ENCODE measurements around the gene ARMH4. TPM values are rescaled to one million over a fixed set of nuclear protein-coding genes. Genes with fewer than 3 reads are reported as not detected.
A peak's percentile ranks its signal among the peaks of the same experiment; 100 is the strongest.

Gene ARMH4
- polyA plus RNA-seq, 2 donors: 0.22 to 0.54 TPM

- H3K9me3 ChIP-seq (ENCODE audit: control insufficient read depth in 2 of 2, insufficient read depth in 1 of 2, low read depth in 1 of 2, low read length in 1 of 2): no peaks in the 10 kb centered on the region
- no peak overlapping the region for H3K27ac ChIP-seq (ENCODE audit: low read depth in 2 of 2, low read length in 1 of 2)
- no peaks in the 10 kb centered on the region for H3K4me1 ChIP-seq (ENCODE audit: control insufficient read depth in 2 of 2, insufficient read depth in 2 of 2, low read length in 1 of 2)
- 64 to 71% methylated on average over 2 of the region's 2 CpGs for WGBS, 2 donors
- H3K4me3 ChIP-seq (ENCODE audit: low read depth in 1 of 2, low read length in 2 of 2): no peak overlapping the region
- no peaks in the 10 kb centered on the region for H3K36me3 ChIP-seq (ENCODE audit: control insufficient read depth in 2 of 2, insufficient read depth in 2 of 2, low read length in 1 of 2)
- peaks cover 0 to 3% of the 10 kb centered on the region in 2 donors for H3K27me3 ChIP-seq (ENCODE audit: control insufficient read depth in 1 of 2, insufficient read depth in 2 of 2, low read length in 2 of 2)
Measured at GRCh38 chr14:58189176-58189575, 37.2 kb upstream of the ARMH4 start.

DNA sequence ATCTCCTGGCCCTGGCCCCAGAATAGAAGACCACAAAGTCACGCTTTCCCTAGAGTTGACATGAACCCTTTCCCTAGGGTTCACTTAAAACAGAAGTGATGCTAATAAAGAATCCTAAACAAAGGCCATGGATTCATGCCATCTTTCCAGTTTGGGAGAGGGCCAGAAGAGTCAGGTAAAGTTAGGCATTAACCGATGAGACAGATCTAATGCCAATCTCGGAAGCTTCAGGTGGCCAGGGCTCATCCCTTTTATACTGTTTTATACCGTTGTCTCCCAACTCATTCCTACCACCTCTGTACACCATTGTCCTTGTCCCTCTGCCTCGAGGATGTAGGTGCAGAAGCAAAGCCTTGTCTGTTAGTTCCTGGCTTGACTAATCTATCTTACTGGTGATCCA, 25.1 kb upstream of the ARMH4 start:
- no peak overlapping the region for H3K4me3 ChIP-seq (ENCODE audit: low read depth in 1 of 2, low read length in 2 of 2)
- no peaks in the 10 kb centered on the region for H3K36me3 ChIP-seq (ENCODE audit: control insufficient read depth in 2 of 2, insufficient read depth in 2 of 2, low read length in 1 of 2)
- H3K27ac ChIP-seq (ENCODE audit: low read depth in 2 of 2, low read length in 1 of 2): no peak overlapping the region
- 58 to 76% methylated on average over 5 of the region's 5 CpGs for WGBS, 2 donors
- no peaks in the 10 kb centered on the region for H3K9me3 ChIP-seq (ENCODE audit: control insufficient read depth in 2 of 2, insufficient read depth in 1 of 2, low read depth in 1 of 2, low read length in 1 of 2)
- no peaks in the 10 kb centered on the region for H3K4me1 ChIP-seq (ENCODE audit: control insufficient read depth in 2 of 2, insufficient read depth in 2 of 2, low read length in 1 of 2)
- H3K27me3 ChIP-seq (ENCODE audit: control insufficient read depth in 1 of 2, insufficient read depth in 2 of 2, low read length in 2 of 2): no peaks in the 10 kb centered on the region

DNA sequence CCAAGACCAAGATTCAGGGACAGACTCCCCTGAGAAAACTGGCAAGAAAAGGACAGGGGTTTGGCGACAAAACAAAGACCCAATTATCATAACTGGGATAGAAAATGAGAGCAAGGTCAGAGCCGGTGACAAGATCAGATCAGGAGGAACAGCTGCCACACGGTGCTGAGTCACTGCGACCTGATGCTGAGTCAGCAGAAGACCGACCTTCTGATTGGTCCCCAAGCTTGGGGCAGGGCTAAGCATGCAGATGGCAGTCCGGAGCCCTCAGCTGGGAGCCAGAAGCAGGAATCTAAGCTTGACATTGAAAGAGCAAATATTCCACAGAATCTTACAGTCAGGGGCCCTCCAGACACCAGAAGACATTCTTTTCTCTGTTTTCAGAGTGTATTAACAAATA, 19.1 kb upstream of the ARMH4 start:
- WGBS, 2 donors: 8 to 15% methylated on average over 6 of the region's 6 CpGs
- Histone ChIP-seq H3K4me1 (ENCODE audit: control insufficient read depth in 2 of 2, insufficient read depth in 2 of 2, low read length in 1 of 2) (no peaks in the 10 kb centered on the region), H3K27me3 (ENCODE audit: control insufficient read depth in 1 of 2, insufficient read depth in 2 of 2, low read length in 2 of 2) (no peaks in the 10 kb centered on the region), H3K36me3 (ENCODE audit: control insufficient read depth in 2 of 2, insufficient read depth in 2 of 2, low read length in 1 of 2) (no peaks in the 10 kb centered on the region), H3K9me3 (ENCODE audit: control insufficient read depth in 2 of 2, insufficient read depth in 1 of 2, low read depth in 1 of 2, low read length in 1 of 2) (no peaks in the 10 kb centered on the region), H3K27ac (ENCODE audit: low read depth in 2 of 2, low read length in 1 of 2) (no peak overlapping the region), H3K4me3 (ENCODE audit: low read depth in 1 of 2, low read length in 2 of 2) (no peak overlapping the region)

DNA sequence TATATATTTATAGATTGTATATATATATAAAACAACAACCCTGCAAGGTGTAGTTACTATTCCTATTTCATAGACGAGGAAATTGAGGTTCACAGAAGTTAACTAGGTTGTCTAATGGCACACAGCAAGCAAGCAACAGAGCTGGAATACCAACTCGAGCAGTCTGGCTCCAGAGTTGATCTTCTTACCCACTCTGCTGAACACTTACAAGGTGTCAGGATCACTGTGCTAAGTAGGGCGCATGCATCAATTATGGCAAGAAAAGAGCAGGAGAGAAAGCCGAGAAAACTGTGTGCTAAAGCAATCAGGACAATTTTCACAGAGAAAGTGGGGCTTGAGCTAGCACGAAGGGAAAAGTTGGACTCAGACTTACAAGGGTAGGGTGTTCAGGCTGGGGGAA, 15.9 kb upstream of the ARMH4 start:
- Histone ChIP-seq H3K9me3 (ENCODE audit: control insufficient read depth in 2 of 2, insufficient read depth in 1 of 2, low read depth in 1 of 2, low read length in 1 of 2) (no peaks in the 10 kb centered on the region), H3K4me1 (ENCODE audit: control insufficient read depth in 2 of 2, insufficient read depth in 2 of 2, low read length in 1 of 2) (no peaks in the 10 kb centered on the region), H3K36me3 (ENCODE audit: control insufficient read depth in 2 of 2, insufficient read depth in 2 of 2, low read length in 1 of 2) (no peaks in the 10 kb centered on the region), H3K27me3 (ENCODE audit: control insufficient read depth in 1 of 2, insufficient read depth in 2 of 2, low read length in 2 of 2) (no peaks in the 10 kb centered on the region), H3K27ac (ENCODE audit: low read depth in 2 of 2, low read length in 1 of 2) (no peak overlapping the region), H3K4me3 (ENCODE audit: low read depth in 1 of 2, low read length in 2 of 2) (no peak overlapping the region)
- WGBS, 2 donors: 76 to 81% methylated on average over 5 of the region's 5 CpGs

GRCh38 chr14:58167057-58167456, 15.0 kb upstream of the ARMH4 start:
- Histone ChIP-seq H3K4me3 (ENCODE audit: low read depth in 1 of 2, low read length in 2 of 2) (no peak overlapping the region), H3K27ac (ENCODE audit: low read depth in 2 of 2, low read length in 1 of 2) (no peak overlapping the region)
- 32 to 57% methylated on average over 1 of the region's 1 CpG for WGBS, 2 donors

GRCh38 chr14:58166005-58166983, 14.3 kb upstream of the ARMH4 start:
- no peak overlapping the region for H3K27ac ChIP-seq (ENCODE audit: low read depth in 2 of 2, low read length in 1 of 2)
- no peak overlapping the region for H3K4me3 ChIP-seq (ENCODE audit: low read depth in 1 of 2, low read length in 2 of 2)
- no peaks in the 10 kb centered on the region for H3K27me3 ChIP-seq (ENCODE audit: control insufficient read depth in 1 of 2, insufficient read depth in 2 of 2, low read length in 2 of 2)
- WGBS, 2 donors: 32 to 34% methylated on average over 10 of the region's 10 CpGs
- H3K9me3 ChIP-seq (ENCODE audit: control insufficient read depth in 2 of 2, insufficient read depth in 1 of 2, low read depth in 1 of 2, low read length in 1 of 2): no peaks in the 10 kb centered on the region
- H3K4me1 ChIP-seq (ENCODE audit: control insufficient read depth in 2 of 2, insufficient read depth in 2 of 2, low read length in 1 of 2): no peaks in the 10 kb centered on the region
- no peaks in the 10 kb centered on the region for H3K36me3 ChIP-seq (ENCODE audit: control insufficient read depth in 2 of 2, insufficient read depth in 2 of 2, low read length in 1 of 2)

More at GRCh38 chr14:58167057-58167456, 15.0 kb upstream of the ARMH4 start:
- Histone ChIP-seq H3K27me3 (ENCODE audit: control insufficient read depth in 1 of 2, insufficient read depth in 2 of 2, low read length in 2 of 2) (no peaks in the 10 kb centered on the region), H3K4me1 (ENCODE audit: control insufficient read depth in 2 of 2, insufficient read depth in 2 of 2, low read length in 1 of 2) (no peaks in the 10 kb centered on the region), H3K36me3 (ENCODE audit: control insufficient read depth in 2 of 2, insufficient read depth in 2 of 2, low read length in 1 of 2) (no peaks in the 10 kb centered on the region), H3K9me3 (ENCODE audit: control insufficient read depth in 2 of 2, insufficient read depth in 1 of 2, low read depth in 1 of 2, low read length in 1 of 2) (no peaks in the 10 kb centered on the region)

- Histone ChIP-seq H3K4me3 (ENCODE audit: low read depth in 1 of 2, low read length in 2 of 2) (no peak overlapping the region), H3K27ac (ENCODE audit: low read depth in 2 of 2, low read length in 1 of 2) (no peak overlapping the region), H3K4me1 (ENCODE audit: control insufficient read depth in 2 of 2, insufficient read depth in 2 of 2, low read length in 1 of 2) (no peaks in the 10 kb centered on the region), H3K9me3 (ENCODE audit: control insufficient read depth in 2 of 2, insufficient read depth in 1 of 2, low read depth in 1 of 2, low read length in 1 of 2) (no peaks in the 10 kb centered on the region), H3K27me3 (ENCODE audit: control insufficient read depth in 1 of 2, insufficient read depth in 2 of 2, low read length in 2 of 2) (no peaks in the 10 kb centered on the region), H3K36me3 (ENCODE audit: control insufficient read depth in 2 of 2, insufficient read depth in 2 of 2, low read length in 1 of 2) (no peaks in the 10 kb centered on the region)
Measured at GRCh38 chr14:58160561-58160960, 8.5 kb upstream of the ARMH4 start.

- no peaks in the 10 kb centered on the region for H3K27me3 ChIP-seq (ENCODE audit: control insufficient read depth in 1 of 2, insufficient read depth in 2 of 2, low read length in 2 of 2)
- peak overlapping the region in 1 of 2 donors; percentile 1 for H3K27ac ChIP-seq (ENCODE audit: low read depth in 2 of 2, low read length in 1 of 2)
- 1 to 2% methylated on average over 54 to 56 of the region's 56 CpGs for WGBS, 2 donors
- H3K4me3 ChIP-seq (ENCODE audit: low read depth in 1 of 2, low read length in 2 of 2): peak overlapping the region; percentile 72 to 78
- H3K36me3 ChIP-seq (ENCODE audit: control insufficient read depth in 2 of 2, insufficient read depth in 2 of 2, low read length in 1 of 2): no peaks in the 10 kb centered on the region
- no peaks in the 10 kb centered on the region for H3K9me3 ChIP-seq (ENCODE audit: control insufficient read depth in 2 of 2, insufficient read depth in 1 of 2, low read depth in 1 of 2, low read length in 1 of 2)
- H3K4me1 ChIP-seq (ENCODE audit: control insufficient read depth in 2 of 2, insufficient read depth in 2 of 2, low read length in 1 of 2): peaks cover 0 to 4% of the 10 kb centered on the region in 2 donors
Measured at GRCh38 chr14:58151133-58152013, 640 bp downstream of the ARMH4 start.

- peaks cover 0 to 4% of the 10 kb centered on the region in 2 donors for H3K4me1 ChIP-seq (ENCODE audit: control insufficient read depth in 2 of 2, insufficient read depth in 2 of 2, low read length in 1 of 2)
- no peaks in the 10 kb centered on the region for H3K36me3 ChIP-seq (ENCODE audit: control insufficient read depth in 2 of 2, insufficient read depth in 2 of 2, low read length in 1 of 2)
- H3K27ac ChIP-seq (ENCODE audit: low read depth in 2 of 2, low read length in 1 of 2): no peak overlapping the region
- no peak overlapping the region for H3K4me3 ChIP-seq (ENCODE audit: low read depth in 1 of 2, low read length in 2 of 2)
- no peaks in the 10 kb centered on the region for H3K9me3 ChIP-seq (ENCODE audit: control insufficient read depth in 2 of 2, insufficient read depth in 1 of 2, low read depth in 1 of 2, low read length in 1 of 2)
- 81 to 82% methylated on average over 6 of the region's 6 CpGs for WGBS, 2 donors
- H3K27me3 ChIP-seq (ENCODE audit: control insufficient read depth in 1 of 2, insufficient read depth in 2 of 2, low read length in 2 of 2): no peaks in the 10 kb centered on the region
Measured at GRCh38 chr14:58150243-58150805, 1.7 kb downstream of the ARMH4 start.
